Activated CD8-positive, alpha-beta memory T cell treated with anti-CD3 and anti-CD28 coated beads, Interleukin-2, amount 10 ng/mL, durations not matched to agents 7 days and 5 days (primary cell): ENCODE data around the gene KRT81. TPM values are rescaled to one million over a fixed set of nuclear protein-coding genes. Genes with fewer than 3 reads are reported as not detected.
A peak's percentile ranks its signal among the peaks of the same experiment; 100 is the strongest.
"Not testable (repeated sequence)": the region's sequence is repeated elsewhere in the genome, so short reads cannot be mapped to it uniquely, and the experiment has no call there.

Source experiments
- ATAC-seq: fragments of 150-1000 bp; cut with Tn5 transposase; one replicate; pipeline ENCODE4 v1.10.0; 2021; ENCODE audit warnings: moderate library complexity
- CTCF ChIA-PET: fragments of 350-600 bp; sonication (Branson Sonifier 250); formaldehyde crosslinking; loops from one replicate; lab custom pipeline; 2021; ENCODE audit warnings: antibody characterized with exemption; lab: Charles Lee
- DNase-seq: peaks from one replicate; pipeline ENCODE4 v3.0.0-alpha.2; 2020
- H3K27ac Mint-ChIP-seq: one replicate; pipeline ENCODE4 v1.8.0; 2021; ENCODE audit warnings: mild to moderate bottlenecking, mixed read lengths
- H3K27me3 Mint-ChIP-seq: one replicate; pipeline ENCODE4 v1.8.0; 2021; ENCODE audit warnings: mixed read lengths
- H3K36me3 Mint-ChIP-seq: one replicate; pipeline ENCODE4 v1.8.0; 2021; ENCODE audit warnings: mild to moderate bottlenecking, mixed read lengths
- H3K4me1 Mint-ChIP-seq: one replicate; pipeline ENCODE4 v1.8.0; 2021; ENCODE audit warnings: mixed read lengths
- H3K4me3 Mint-ChIP-seq: one replicate; pipeline ENCODE4 v1.8.0; 2021; ENCODE audit warnings: mild to moderate bottlenecking, moderate library complexity, mixed read lengths
- H3K9me3 Mint-ChIP-seq: one replicate; pipeline ENCODE4 v1.8.0; 2022; ENCODE audit warnings: low read depth, mixed read lengths
- total RNA-seq, 2 experiments: library from RNA; stranded (reverse); gene quantifications; one replicate each; pipeline ENCODE4 v1.2.3, GENCODE V29; 2021

The KRT81 gene
- total RNA-seq, 2 experiments from 2014 or later, result 0.30 TPM; not detected in 1

DNA sequence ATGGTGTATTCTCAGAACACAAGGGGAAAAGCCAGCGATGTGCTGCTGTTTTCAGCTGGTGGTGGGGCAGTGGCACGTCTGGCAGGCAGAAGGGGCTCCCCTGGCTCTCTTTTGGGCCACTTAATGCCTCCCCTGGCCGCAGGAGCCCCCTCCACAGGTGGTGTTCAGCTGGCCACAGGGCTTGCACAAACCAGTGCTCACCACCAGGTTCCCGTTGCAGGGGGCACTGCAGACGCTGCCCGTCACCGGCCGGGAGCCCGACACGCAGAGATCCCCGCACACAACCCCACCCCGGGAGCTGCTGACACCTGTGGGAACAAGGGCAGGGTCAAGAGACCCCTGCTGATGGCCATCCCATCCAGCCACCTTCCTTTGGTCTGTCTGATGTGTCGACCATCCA lies 23.2 kb upstream of the KRT81 start:
- H3K9me3 Mint-ChIP-seq, result no peaks in the 10 kb centered on the region
- peaks cover 63% of the 10 kb centered on the region for H3K27me3 Mint-ChIP-seq
- no peaks in the 10 kb centered on the region for H3K36me3 Mint-ChIP-seq

GRCh38 chr12:52313926-52314325 lies 22.6 kb upstream of the KRT81 start:
- ATAC-seq (no peak), DNase-seq (peak; percentile 38)
- Mint-ChIP-seq H3K27ac (no peak overlapping the region), H3K9me3 (no peaks in the 10 kb centered on the region), H3K27me3 (peaks cover 63% of the 10 kb centered on the region), H3K36me3 (no peaks in the 10 kb centered on the region), H3K4me1 (no peaks in the 10 kb centered on the region), H3K4me3 (no peak overlapping the region)
- CTCF ChIA-PET, result no interaction called here

More for the DNA sequence above, 23.2 kb upstream of the KRT81 start:
- DNase-seq, result no peak
- ATAC-seq, result no peak
- Mint-ChIP-seq H3K4me3 (no peak overlapping the region), H3K4me1 (no peaks in the 10 kb centered on the region), H3K27ac (no peak overlapping the region)
- CTCF ChIA-PET, result interaction anchor here (0.8 to 1.9 kb wide), 5 partner anchors 8 to 149 kb away, joined by 3 to 7 read pairs (median 3); no protein-coding TSS in a partner anchor

GRCh38 chr12:52313461-52313860 lies 22.1 kb upstream of the KRT81 start:
- H3K36me3 Mint-ChIP-seq, result no peaks in the 10 kb centered on the region
- CTCF ChIA-PET, result interaction anchor here (1.1 kb wide), 2 partner anchors 142 to 148 kb away, joined by 3 read pairs; no protein-coding TSS in a partner anchor
- DNase-seq, result peak; percentile 19
- H3K9me3 Mint-ChIP-seq, result no peaks in the 10 kb centered on the region
- no peak overlapping the region for H3K4me3 Mint-ChIP-seq
- peaks cover 2% of the 10 kb centered on the region for H3K4me1 Mint-ChIP-seq
- H3K27me3 Mint-ChIP-seq, result peaks cover 64% of the 10 kb centered on the region
- H3K27ac Mint-ChIP-seq, result no peak overlapping the region
- ATAC-seq, result no peak

- no peak overlapping the region for H3K27ac Mint-ChIP-seq
- no peaks in the 10 kb centered on the region for H3K36me3 Mint-ChIP-seq
- H3K9me3 Mint-ChIP-seq, result no peaks in the 10 kb centered on the region
- ATAC-seq (no peak), DNase-seq (no peak)
- H3K27me3 Mint-ChIP-seq, result peaks cover 74% of the 10 kb centered on the region
- peaks cover 8% of the 10 kb centered on the region for H3K4me1 Mint-ChIP-seq
- H3K4me3 Mint-ChIP-seq, result no peak overlapping the region
- CTCF ChIA-PET, result interaction anchor here (0.6 to 6.5 kb wide), 6 partner anchors 16 to 154 kb away, joined by 3 to 48 read pairs (median 4); no protein-coding TSS in a partner anchor
These were observed 20.8 kb upstream of the KRT81 start for GRCh38 chr12:52312086-52312485.

DNA sequence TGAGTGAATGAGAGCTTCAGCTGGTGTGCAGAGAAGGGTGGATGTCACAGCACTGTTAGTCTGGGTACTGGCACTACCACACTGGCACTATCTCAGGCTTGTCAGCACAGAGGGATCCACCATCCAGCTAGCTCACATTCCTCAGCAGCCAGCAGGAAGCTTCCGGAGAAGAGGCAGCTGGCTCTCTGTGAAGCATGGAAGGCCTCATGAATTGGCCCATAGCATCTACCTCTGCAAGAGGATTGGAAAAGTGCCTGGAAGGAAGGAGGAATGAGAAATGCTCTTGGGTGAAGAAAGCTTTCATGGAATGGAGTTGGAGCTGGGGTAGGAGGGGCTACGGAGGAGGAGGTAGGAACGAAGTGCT lies 19.9 kb upstream of the KRT81 start:
- Mint-ChIP-seq H3K27ac (no peak overlapping the region), H3K36me3 (no peaks in the 10 kb centered on the region), H3K4me1 (peaks cover 9% of the 10 kb centered on the region), H3K4me3 (no peak overlapping the region), H3K9me3 (no peaks in the 10 kb centered on the region), H3K27me3 (peaks cover 82% of the 10 kb centered on the region)
- no peak for ATAC-seq
- CTCF ChIA-PET, result interaction anchor here (0.6 to 6.5 kb wide), 6 partner anchors 8 to 98 kb away, joined by 3 to 48 read pairs (median 4); no protein-coding TSS in a partner anchor
- no peak for DNase-seq

- no peaks in the 10 kb centered on the region for H3K36me3 Mint-ChIP-seq
- peaks cover 87% of the 10 kb centered on the region for H3K27me3 Mint-ChIP-seq
- ATAC-seq (no peak), DNase-seq (no peak)
- CTCF ChIA-PET, result interaction anchor here (1.0 to 6.5 kb wide), 5 partner anchors 9 to 97 kb away, joined by 4 to 48 read pairs (median 5); no protein-coding TSS in a partner anchor
- no peak overlapping the region for H3K4me3 Mint-ChIP-seq
- H3K27ac Mint-ChIP-seq, result no peak overlapping the region
- H3K9me3 Mint-ChIP-seq, result no peaks in the 10 kb centered on the region
- H3K4me1 Mint-ChIP-seq, result peaks cover 10% of the 10 kb centered on the region
These were observed 19.4 kb upstream of the KRT81 start for GRCh38 chr12:52310622-52311284.

DNA sequence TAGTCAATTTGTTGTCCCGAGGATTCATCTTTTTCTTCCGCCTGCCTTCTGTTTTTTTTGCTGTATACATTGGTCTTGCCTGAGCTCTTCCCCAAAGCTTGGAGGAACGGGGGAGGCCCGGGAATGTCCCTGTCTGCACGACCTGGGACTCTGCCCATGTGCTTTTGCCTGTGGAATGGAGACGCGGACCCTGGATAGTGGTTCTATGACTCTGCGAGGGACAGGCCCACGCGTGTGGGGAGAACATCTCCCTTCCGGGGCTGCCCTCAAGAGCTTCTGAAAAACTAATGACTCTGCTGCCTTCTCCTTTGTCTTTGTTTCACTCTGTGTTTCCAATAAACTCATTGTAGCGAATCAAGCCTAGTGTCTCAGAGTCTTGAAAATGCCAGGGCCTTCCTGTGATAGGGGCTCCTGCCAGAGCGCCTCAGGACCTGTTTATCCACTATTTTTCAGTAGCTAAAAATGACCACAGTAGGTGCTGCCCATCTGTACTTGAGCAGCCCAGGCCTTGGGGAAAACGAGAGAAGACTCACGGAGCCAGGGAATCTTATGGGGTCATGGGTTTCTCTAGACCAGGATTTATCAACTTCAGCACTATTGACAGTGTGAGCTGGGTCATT lies 17.6 kb upstream of the KRT81 start:
- Mint-ChIP-seq H3K4me3 (peak overlapping the region; percentile 55), H3K27ac (no peak overlapping the region), H3K36me3 (no peaks in the 10 kb centered on the region), H3K9me3 (no peaks in the 10 kb centered on the region), H3K4me1 (peaks cover 23% of the 10 kb centered on the region), H3K27me3 (peaks cover 85% of the 10 kb centered on the region)
- ATAC-seq (no peak), DNase-seq (no peak)
- CTCF ChIA-PET, result interaction anchor here (0.8 to 6.5 kb wide), 7 partner anchors 19 to 152 kb away, joined by 3 to 48 read pairs (median 6); no protein-coding TSS in a partner anchor

GRCh38 chr12:52307836-52308805 lies 16.8 kb upstream of the KRT81 start:
- H3K9me3 Mint-ChIP-seq, result no peaks in the 10 kb centered on the region

GRCh38 chr12:52306731-52307130 lies 15.4 kb upstream of the KRT81 start:
- no peak for DNase-seq
- CTCF ChIA-PET, result interaction anchor here (1.2 to 6.5 kb wide), 14 partner anchors 9 to 573 kb away, joined by 3 to 48 read pairs (median 5); partner anchors contain the start of gene KRT86
- Mint-ChIP-seq H3K27ac (no peak overlapping the region), H3K4me1 (peaks cover 23% of the 10 kb centered on the region), H3K9me3 (no peaks in the 10 kb centered on the region), H3K27me3 (peaks cover 64% of the 10 kb centered on the region), H3K36me3 (no peaks in the 10 kb centered on the region), H3K4me3 (no peak overlapping the region)
- no peak for ATAC-seq

More at GRCh38 chr12:52307836-52308805, 16.8 kb upstream of the KRT81 start:
- Mint-ChIP-seq H3K27ac (no peak overlapping the region), H3K36me3 (no peaks in the 10 kb centered on the region), H3K27me3 (peaks cover 77% of the 10 kb centered on the region), H3K4me3 (peak overlapping the region; percentile 55), H3K4me1 (peaks cover 23% of the 10 kb centered on the region)
- peak; percentile 84 for ATAC-seq
- peak; percentile 63 for DNase-seq
- CTCF ChIA-PET, result interaction anchor here (0.7 to 6.5 kb wide), 15 partner anchors 16 to 572 kb away, joined by 3 to 48 read pairs (median 4); partner anchors contain the start of gene KRT86

DNA sequence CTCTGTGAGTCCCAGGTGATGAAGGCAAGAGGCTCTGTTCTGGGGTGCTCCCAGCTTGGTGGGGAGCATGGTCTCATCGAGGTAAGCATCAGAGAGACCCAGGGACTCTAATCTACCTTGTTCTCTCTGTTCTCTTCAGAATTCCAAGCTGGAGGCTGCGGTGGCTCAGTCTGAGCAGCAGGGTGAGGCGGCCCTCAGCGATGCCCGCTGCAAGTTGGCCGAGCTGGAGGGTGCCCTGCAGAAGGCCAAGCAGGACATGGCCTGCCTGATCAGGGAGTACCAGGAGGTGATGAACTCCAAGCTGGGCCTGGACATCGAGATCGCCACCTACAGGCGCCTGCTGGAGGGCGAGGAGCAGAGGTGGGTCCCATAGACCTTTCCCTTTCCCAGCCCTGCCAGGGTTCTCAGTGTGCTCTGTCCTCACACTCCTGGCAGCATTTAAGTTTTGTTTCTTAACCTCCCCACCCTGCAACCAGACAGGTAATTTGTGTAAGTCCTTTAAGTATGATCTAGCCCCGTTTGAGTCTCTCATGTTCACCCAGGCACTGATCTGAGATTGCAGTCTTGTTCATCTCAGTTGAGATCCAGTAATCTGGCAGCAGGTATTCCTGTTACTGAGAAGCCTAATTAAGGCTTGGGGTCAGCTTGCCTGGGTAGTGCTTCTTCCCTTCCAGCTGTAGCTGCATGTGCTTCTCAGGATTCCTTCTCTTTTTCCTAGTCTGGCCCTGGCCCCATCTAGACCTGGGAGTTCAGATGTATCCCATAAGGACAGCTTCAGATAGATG lies 14.8 kb upstream of the KRT81 start:
- Mint-ChIP-seq H3K27me3 (peaks cover 58% of the 10 kb centered on the region), H3K4me1 (peaks cover 23% of the 10 kb centered on the region), H3K9me3 (no peaks in the 10 kb centered on the region), H3K4me3 (no peak overlapping the region), H3K27ac (no peak overlapping the region), H3K36me3 (no peaks in the 10 kb centered on the region)
- CTCF ChIA-PET, result interaction anchor here (0.8 to 6.5 kb wide), 12 partner anchors 9 to 574 kb away, joined by 3 to 48 read pairs (median 5); partner anchors contain the start of gene KRT86
- DNase-seq (no peak), ATAC-seq (no peak)

DNA sequence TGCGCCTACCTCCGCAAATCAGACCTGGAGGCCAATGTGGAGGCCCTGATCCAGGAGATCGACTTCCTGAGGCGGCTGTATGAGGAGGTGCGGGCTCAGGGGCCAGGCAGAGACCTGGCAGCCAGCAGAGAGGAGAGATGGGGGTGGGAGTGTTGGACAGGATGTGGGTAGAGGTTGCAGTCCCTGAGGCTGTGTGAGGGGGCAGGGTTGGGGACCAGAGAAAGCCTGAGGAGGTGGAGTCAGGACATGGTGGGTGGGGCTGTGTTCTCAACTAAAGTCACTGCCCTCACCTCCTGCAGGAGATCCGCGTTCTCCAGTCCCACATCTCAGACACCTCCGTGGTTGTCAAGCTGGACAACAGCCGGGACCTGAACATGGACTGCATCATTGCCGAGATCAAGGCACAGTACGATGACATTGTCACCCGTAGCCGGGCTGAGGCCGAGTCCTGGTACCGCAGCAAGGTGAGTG lies 13.6 kb upstream of the KRT81 start:
- Mint-ChIP-seq H3K4me1 (peaks cover 23% of the 10 kb centered on the region), H3K27me3 (peaks cover 50% of the 10 kb centered on the region)
- CTCF ChIA-PET, H3K27ac Mint-ChIP-seq, H3K4me3 Mint-ChIP-seq, H3K9me3 Mint-ChIP-seq, H3K36me3 Mint-ChIP-seq: not testable (repeated sequence)
- peak; percentile 69 for DNase-seq
- peak; percentile 74 for ATAC-seq
